22Rv1 (cell line): ENCODE data around the gene CEP170B.

Experiments used
- CTCF ChIP-seq: fragments of 450-650 bp; IDR thresholded peaks from 2 replicates; pipeline ENCODE4 v1.5.1; 2017; ENCODE audit warnings: mild to moderate bottlenecking
- ZFX ChIP-seq: fragments of 450-650 bp; IDR thresholded peaks from 2 replicates; pipeline ENCODE4 v1.6.1; 2017; ENCODE audit warnings: antibody characterized with exemption, borderline replicate concordance

- TF ChIP-seq CTCF (no peak), ZFX (no peak)
These were observed 12.9 kb downstream of the CEP170B start for GRCh38 chr14:104877806-104878550.
